HG03175 (cell line): ENCODE results near the gene BPI.
"Not testable (repeated sequence)": the region's sequence is repeated elsewhere in the genome, so short reads cannot be mapped to it uniquely, and the experiment has no call there.

Source experiments
- ATAC-seq: cut with Tn5 transposase; IDR thresholded peaks from one replicate; pipeline ENCODE4 v1.9.1; 2021; ENCODE audit warnings: mild to moderate bottlenecking, moderate library complexity; ENCODE audit not compliant: unreplicated experiment

Gene BPI

GRCh38 chr20:38331814-38332213 is 27.9 kb downstream of the BPI start:
- ATAC-seq, result no peak

- no peak for ATAC-seq
These were observed 30.1 kb downstream of the BPI start for GRCh38 chr20:38334016-38334415.

DNA sequence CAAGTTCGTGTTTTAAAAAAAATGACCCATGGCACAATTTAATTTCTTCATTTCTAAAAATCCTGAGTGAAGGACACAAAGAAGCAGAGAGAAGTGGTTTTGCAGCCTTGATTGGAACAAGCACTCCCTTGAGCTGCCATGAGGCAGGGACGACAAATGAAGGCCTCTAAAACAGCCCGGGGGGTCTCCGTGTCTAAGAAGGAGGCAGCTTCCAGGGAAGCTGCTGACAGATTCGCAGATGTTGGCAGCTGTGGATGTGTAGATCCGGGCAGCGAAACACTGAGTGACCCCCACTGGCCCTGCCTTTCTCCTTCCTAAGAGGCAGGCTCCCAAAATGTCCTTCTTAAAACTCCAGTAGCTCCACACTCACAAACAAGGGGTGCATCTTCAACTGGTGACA is 32.8 kb downstream of the BPI start:
- no peak for ATAC-seq

DNA sequence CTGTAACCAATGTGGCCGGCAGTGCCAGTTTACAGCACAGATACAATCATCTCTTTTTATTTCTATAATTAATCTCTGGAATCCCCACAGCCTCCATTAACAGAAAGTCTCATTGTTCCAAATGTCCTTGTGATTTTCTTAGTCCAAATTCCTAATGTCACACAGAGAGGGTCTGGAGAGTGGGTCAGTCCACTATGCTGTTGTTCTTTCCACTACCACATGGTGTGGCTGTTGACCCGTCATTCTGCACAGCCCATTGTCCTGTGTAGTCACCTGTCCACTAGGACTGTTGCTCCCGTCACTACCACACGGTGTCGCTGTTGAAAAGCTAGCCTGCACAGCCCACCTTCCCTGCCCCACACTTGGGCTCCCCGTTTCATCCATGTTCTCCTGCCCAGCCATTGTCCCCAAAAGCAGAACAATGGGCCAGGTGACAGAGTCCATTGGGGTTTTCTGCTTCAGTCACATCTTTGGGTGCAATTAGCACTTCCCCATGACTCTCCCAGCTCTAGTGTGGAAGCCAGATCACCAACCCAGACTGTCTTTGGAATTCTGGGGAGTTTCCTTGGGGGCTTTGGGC is 33.7 kb downstream of the BPI start:
- no peak for ATAC-seq

GRCh38 chr20:38338849-38339520 is 35.0 kb downstream of the BPI start:
- ATAC-seq, result no peak

DNA sequence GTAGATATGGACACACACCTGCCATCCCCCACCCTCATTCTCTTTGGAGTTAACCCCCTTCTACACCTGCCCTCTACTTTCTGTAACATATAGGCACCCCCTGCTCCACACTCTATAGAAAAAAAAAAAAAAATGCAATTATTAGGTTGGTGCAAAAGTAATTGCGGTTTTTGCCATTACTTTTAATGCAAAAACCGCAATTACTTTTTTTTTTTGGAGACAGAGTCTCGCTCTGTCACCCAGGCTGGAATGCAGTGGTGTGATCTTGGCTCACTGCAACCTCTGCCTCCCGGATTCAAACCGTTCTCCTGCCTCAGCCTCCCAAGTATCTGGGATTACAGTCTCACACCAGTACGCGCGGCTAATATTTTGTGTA is 35.6 kb downstream of the BPI start:
- not testable (repeated sequence) for ATAC-seq

GRCh38 chr20:38339997-38340396 is 36.0 kb downstream of the BPI start:
- ATAC-seq, result no peak

- no peak for ATAC-seq
These were observed 36.7 kb downstream of the BPI start for GRCh38 chr20:38340693-38341092.

DNA sequence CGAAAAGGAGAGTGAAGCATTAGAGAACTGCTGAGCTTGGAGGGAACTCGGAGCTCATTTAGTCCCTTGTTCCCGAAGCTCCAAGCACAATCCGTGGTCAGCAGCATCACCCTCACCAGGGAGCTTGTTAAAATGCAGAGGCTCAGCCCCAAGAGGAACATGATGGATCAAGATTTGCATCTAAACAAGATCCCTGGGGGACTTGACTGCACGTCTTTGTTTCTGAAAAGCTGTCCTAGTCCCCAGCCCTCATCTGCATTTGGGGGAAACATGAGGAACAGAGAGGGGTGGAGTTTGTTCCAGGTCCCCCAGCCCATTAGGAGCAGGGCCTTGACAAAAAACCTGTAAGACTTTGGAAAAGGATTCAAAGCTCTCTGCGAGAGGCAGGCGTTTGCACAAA is 38.3 kb downstream of the BPI start:
- no peak for ATAC-seq

DNA sequence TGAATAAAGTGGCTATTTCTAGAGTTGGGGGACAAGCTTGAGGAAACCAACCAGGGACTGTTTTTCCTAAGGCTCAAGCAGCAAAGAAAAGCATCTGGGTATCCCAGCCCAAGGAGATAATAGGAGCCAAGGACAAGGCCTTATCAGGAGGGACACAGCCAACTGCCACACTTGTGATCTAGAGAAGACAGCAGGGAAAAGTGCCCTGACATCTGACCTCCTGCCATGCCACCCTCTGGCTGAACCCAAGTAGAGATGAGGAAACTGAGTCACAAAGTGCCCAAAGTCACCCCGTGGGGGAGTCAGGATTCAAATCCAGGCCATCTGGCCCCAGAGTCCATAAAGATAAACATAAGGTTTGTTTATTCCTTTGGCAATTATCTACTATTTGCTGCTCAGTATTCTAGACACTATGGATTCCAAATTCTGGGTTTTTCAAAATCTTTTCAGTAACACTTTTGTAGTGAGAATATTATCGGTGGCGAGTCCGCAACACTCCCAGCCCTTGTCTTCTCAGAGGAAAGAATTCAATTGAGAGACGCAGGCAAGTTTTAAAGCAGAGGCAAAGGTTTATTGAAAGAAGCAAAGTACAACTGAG is 38.9 kb downstream of the BPI start:
- ATAC-seq, result no peak

DNA sequence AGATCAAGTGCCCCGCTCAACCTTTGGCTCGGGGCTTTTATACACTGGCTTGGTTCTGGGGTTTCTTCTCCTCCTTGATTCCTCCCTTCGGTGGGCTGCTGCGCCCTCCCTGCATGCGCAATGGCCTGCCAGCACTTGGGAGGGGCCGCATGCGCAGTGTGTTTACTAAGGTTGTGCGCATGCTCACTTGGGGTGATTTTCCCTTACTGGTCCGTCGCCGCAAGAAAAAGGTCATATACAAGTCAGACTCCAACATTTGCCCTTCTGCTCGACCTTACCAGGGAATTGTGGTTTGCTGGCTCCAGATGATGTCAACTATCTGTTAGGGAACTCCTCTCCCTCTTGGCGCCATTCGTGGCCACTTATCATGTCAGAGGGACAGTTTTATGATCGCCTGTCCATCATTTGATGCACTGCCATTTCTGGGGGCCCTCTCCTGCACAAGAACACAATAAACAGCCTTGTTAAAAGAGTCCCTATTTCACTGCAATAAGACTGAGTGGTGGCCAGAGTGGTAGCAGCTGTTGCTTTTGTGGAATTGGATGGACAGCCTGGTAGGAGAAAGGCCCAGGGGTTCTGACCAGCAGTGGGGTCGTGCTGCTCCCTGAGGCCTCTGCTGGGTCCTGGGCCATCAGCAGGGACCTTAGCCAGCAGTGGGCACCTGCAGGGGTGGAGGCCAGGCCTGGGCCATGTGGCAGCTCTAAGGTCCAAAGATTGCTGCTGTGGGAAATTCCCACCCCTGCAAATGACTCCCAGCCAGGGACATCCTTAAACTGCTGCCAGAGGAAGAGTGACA is 39.6 kb downstream of the BPI start:
- no peak for ATAC-seq

DNA sequence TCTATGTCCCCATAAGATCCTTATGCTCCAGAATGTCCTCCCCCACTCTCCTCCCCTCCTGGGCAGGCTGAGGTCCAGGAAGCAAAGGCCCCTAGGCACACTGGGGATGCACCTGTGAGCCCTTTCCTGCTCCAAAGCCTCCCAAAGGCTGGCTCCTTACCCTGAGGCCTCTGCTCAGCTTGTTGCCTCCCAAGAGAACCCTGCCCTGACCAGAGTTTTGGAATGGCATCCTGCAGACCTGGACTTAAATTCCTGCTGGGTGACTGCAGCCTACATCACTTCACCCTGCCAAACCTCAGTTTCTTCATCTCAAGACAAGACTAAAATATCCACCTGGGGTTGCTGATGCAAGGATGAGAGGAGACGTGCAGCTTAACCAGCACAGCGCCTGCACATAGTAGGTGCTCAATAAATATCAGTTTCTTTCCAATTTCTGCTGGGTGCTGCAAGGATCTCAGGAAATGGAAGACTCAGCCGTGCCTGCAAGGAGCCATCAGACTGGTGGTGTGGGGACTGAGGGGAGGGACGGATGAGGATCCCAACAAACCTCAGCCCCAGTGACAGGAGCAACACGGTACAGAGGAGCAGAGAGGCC is 40.2 kb downstream of the BPI start:
- no peak for ATAC-seq

- no peak for ATAC-seq
These were observed 41.7 kb downstream of the BPI start for GRCh38 chr20:38345643-38346042.

- ATAC-seq, result no peak
These were observed 42.3 kb downstream of the BPI start, which contains the start of gene LBP for GRCh38 chr20:38346247-38346651. LBP (plus strand) TSS chr20:38346482; CDS start chr20:38346517, 35 bp downstream.

DNA sequence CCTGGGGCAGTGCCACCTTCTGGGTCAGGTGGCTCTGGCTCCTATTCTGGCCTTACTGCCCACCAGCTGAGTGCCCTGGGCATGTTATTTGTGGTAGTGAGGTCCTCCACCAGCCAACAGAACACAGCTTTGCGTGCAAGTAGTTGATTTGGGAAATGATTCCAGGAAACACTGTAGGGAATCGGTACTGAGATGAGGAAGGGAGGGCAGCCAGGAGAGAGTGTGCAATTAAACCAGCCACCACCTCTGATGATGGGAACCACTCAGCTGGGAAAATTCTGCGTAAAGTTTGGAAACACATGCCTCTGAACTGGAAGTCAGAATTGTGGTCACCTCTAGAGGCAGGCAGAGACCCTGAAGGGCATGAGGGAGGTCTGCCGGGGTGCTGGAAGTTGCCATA is 42.8 kb downstream of the BPI start:
- ATAC-seq, result no peak

GRCh38 chr20:38349856-38350255 is 45.9 kb downstream of the BPI start:
- ATAC-seq, result no peak

DNA sequence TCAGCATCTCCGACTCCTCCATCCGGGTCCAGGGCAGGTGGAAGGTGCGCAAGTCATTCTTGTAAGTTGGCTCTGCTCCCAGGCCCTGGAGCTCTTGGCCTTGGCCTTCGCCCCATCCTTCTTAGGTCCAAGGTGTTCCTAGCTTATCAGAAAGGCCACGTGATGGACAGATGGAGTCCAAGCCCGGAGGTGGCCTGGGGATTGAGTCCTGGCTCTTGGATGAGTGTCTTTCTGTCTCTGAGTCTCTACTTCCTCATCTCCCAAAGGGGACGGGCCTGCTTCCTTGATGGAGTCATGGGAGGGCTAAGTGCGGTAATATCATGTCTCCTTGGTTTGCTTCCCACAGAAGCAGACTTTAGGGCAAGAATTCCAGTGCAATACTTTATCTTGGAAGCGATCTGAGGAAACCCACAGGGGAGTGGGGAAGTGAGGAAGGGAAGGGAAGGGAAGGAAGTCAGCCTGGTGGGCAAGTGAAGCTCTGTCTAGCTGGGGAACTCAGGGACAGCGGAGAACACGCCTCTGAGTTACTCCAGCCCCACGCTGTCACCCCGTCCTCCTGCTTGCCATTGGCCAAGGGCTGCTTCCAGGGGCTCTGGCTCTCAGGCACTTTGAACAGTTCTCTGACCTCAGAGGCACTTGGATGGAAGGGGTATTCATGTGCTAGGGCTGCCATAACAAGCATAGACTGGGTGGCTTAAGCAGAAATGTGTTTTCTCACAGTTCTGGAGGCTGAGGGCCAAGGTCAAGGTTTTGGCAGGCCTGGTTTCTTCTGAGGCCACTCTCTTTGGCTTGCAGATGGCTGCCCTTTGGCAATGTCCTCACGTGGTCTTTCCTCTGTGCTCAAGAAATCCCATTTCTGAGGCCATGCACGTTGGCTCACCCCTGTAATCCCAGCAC is 47.2 kb downstream of the BPI start:
- no peak for ATAC-seq

GRCh38 chr20:38353316-38353715 is 49.4 kb downstream of the BPI start:
- no peak for ATAC-seq

- ATAC-seq, result no peak
These were observed 50.3 kb downstream of the BPI start for GRCh38 chr20:38354227-38354626.
